ENCODE measurements around the gene MED28. TPM values are rescaled to one million over a fixed set of nuclear protein-coding genes. Genes with fewer than 3 reads are reported as not detected.

MED28 gene, protein sequence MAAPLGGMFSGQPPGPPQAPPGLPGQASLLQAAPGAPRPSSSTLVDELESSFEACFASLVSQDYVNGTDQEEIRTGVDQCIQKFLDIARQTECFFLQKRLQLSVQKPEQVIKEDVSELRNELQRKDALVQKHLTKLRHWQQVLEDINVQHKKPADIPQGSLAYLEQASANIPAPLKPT
- total RNA-seq, result 7.4 and 9.9 TPM in 2 replicates

GRCh38 chr4:17614416-17615299 lies at the start of gene MED28:
MED28 (plus strand) TSS chr4:17614641; CDS start chr4:17614655, 14 bp downstream.

DNA sequence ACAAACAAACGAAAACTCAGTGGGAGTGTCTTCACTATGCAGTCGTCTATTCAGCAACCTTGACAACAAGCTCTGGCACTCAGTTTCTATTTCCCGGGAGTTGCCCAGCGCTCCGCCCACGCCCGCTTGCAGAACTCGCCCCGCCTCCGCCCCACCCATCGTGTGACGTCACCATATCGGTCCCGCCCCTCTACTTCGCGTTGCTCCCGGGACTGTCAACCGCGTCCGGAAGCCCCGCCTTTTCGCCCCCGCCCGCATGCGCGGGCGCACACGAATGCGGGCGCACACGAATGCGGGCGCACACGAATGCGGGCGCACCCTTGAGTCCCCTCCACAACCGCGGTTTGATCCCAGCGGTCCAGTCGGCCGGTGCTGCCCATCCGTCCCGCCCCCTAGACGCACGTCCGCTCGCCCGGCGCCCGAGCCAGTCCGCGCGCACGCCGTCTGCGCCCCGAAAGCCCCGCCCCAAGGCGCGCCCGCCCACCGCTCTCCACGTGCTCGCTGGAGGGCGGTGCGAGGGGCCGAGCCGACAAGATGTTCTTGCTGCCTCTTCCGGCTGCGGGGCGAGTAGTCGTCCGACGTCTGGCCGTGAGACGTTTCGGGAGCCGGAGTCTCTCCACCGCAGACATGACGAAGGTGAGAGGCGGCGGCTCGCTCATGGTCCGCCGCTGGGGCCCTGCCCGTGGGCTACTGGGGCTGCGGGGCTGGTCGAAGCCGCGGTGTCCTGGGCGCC lies 37.3 kb upstream of the MED28 start, which contains the start of gene LAP3:
LAP3 (plus strand) TSS at position 267 of the 733 bp plus-strand sequence; CDS start at position 535, 268 bp downstream.

Other genes with a start within 250 kb of the MED28 start
- 20.3 and 24.7 TPM in 2 replicates for gene QDPR, start 102.6 kb upstream of the MED28 start, total RNA-seq
- gene CLRN2, start 99.5 kb upstream of the MED28 start, total RNA-seq, result not detected in 2 replicates
- gene LAP3, start 37.4 kb upstream of the MED28 start, total RNA-seq, result 119 and 135 TPM in 2 replicates
- gene FAM184B, start 167.0 kb downstream of the MED28 start, total RNA-seq, result not detected in 2 replicates
- 20.5 and 23.0 TPM in 2 replicates for gene DCAF16, start 196.1 kb downstream of the MED28 start, total RNA-seq
- gene NCAPG, start 196.3 kb downstream of the MED28 start, total RNA-seq, result 16.3 and 27.2 TPM in 2 replicates